H1 (cell line): ENCODE measurements around the gene ABCB10. TPM values are rescaled to one million over a fixed set of nuclear protein-coding genes. Genes with fewer than 3 reads are reported as not detected.

ENCODE experiments used
- CTCF ChIA-PET: fragments of 300-600 bp; sonication (Branson Sonifier 250); formaldehyde crosslinking; loops from one replicate; lab custom pipeline; 2021; ENCODE audit not compliant: partially characterized antibody; lab: Charles Lee
- POLR2A ChIA-PET: fragments of 300-600 bp; sonication (Branson Sonifier 250); formaldehyde crosslinking; loops from one replicate; lab custom pipeline; 2021; ENCODE audit warnings: inconsistent platforms; ENCODE audit not compliant: partially characterized antibody; lab: Charles Lee
- DNase-seq, 2 experiments: peaks; one replicate each; pipeline versions ENCODE4 v3.0.0 to v3.0.0-alpha.2; 2010 to 2022; ENCODE audit warnings: low spot score in 2 of 2, low read depth in 1 of 2, mixed read lengths in 1 of 2
- FAIRE-seq: peaks from 2 replicates; lab custom pipeline; 2011; peaks lifted over from hg19 to GRCh38; lab: Jason Lieb, UNC
- H2AFZ ChIP-seq: 2 replicates; pipeline ENCODE4 v1.8.1; 2012; ENCODE audit warnings: low read length, inconsistent platforms
- H2AK5ac ChIP-seq: 2 replicates; pipeline ENCODE4 v1.6.1; 2013; ENCODE audit warnings: low read depth, low read length
- H2BK120ac ChIP-seq: replicated peaks from 2 replicates; pipeline ENCODE3; 2013; ENCODE audit warnings: low read depth, low read length, inconsistent platforms
- H2BK12ac ChIP-seq: 2 replicates; pipeline ENCODE4 v1.6.1; 2013; ENCODE audit warnings: low read depth, low read length
- H2BK15ac ChIP-seq: 2 replicates; pipeline ENCODE4 v1.6.1; 2013; ENCODE audit warnings: low read length
- H2BK20ac ChIP-seq: 2 replicates; pipeline ENCODE4 v1.6.1; 2013; ENCODE audit warnings: low read length
- H2BK5ac ChIP-seq: 2 replicates; pipeline ENCODE4 v1.6.1; 2013; ENCODE audit warnings: low read depth, low read length
- H3K14ac ChIP-seq: 2 replicates; pipeline ENCODE4 v1.6.1; 2013; ENCODE audit warnings: inconsistent platforms; ENCODE audit not compliant: insufficient read length
- H3K18ac ChIP-seq: 2 replicates; pipeline ENCODE4 v1.6.1; 2013; ENCODE audit warnings: low read length; ENCODE audit errors: extremely low read depth
- H3K23ac ChIP-seq: 2 replicates; pipeline ENCODE4 v1.6.1; 2013; ENCODE audit warnings: inconsistent platforms; ENCODE audit not compliant: insufficient read length
- H3K23me2 ChIP-seq: 2 replicates; pipeline ENCODE4 v1.6.1; 2013; ENCODE audit warnings: low read depth, low read length
- H3K27ac ChIP-seq: 2 replicates; pipeline ENCODE4 v1.6.1; 2011; ENCODE audit warnings: low read depth, low read length, inconsistent platforms
- H3K27me3 ChIP-seq, 4 experiments: replicated peaks in 1 of 4; 1 replicate in 1 of 4; 2 replicates in 3 of 4; pipeline versions ENCODE4 v1.6.1 to v1.8.1; 2011 to 2013; ENCODE audit warnings: low read length in 3 of 4, mild to moderate bottlenecking in 3 of 4, inconsistent platforms in 2 of 4, mixed read lengths in 2 of 4, moderate library complexity in 1 of 4; ENCODE audit not compliant: control insufficient read depth in 3 of 4, insufficient read depth in 3 of 4; ENCODE audit errors: extremely low read depth in 1 of 4
- H3K36me3 ChIP-seq, 4 experiments: 2 replicates each; pipeline versions ENCODE4 v1.6.1 to v1.8.1; 2011 to 2013; ENCODE audit warnings: mild to moderate bottlenecking in 4 of 4, low read length in 3 of 4, moderate library complexity in 2 of 4, control low read depth in 1 of 4, inconsistent platforms in 1 of 4; ENCODE audit not compliant: insufficient read depth in 4 of 4, control insufficient read depth in 2 of 4
- H3K4ac ChIP-seq: replicated peaks from 2 replicates; pipeline ENCODE3; 2013; ENCODE audit warnings: low read length, low read depth, mixed read lengths, inconsistent platforms; ENCODE audit not compliant: insufficient read length
- H3K4me1 ChIP-seq, 4 experiments: replicated peaks in 1 of 4; 1 replicate in 1 of 4; 2 replicates in 3 of 4; pipeline versions ENCODE4 v1.6.1 to v1.8.1; 2011 to 2013; ENCODE audit warnings: low read length in 3 of 4, inconsistent platforms in 2 of 4, mixed read lengths in 1 of 4; ENCODE audit not compliant: insufficient read depth in 4 of 4, control insufficient read depth in 3 of 4
- H3K4me2 ChIP-seq, 2 experiments: 2 replicates each; pipeline versions ENCODE4 v1.6.1 to v1.8.1; 2011 to 2013; ENCODE audit warnings: low read depth in 2 of 2, low read length in 2 of 2, control low read depth in 1 of 2, inconsistent platforms in 1 of 2, mild to moderate bottlenecking in 1 of 2; ENCODE audit not compliant: insufficient read depth in 1 of 2
- H3K4me3 ChIP-seq, 4 experiments: fragments of 200-600, 300-600 bp in 1 of 4; sonication (generic), shearing (Covaris generic), sonication (Bioruptor Twin) in 1 of 4; 2 replicates each; pipeline versions ENCODE4 v1.5.1 to v1.8.1; 2011 to 2016; ENCODE audit warnings: low read length in 4 of 4, low read depth in 3 of 4, control low read depth in 2 of 4, inconsistent platforms in 2 of 4, mild to moderate bottlenecking in 2 of 4, mixed read lengths in 1 of 4, moderate library complexity in 1 of 4; ENCODE audit not compliant: insufficient read depth in 2 of 4; ENCODE audit errors: extremely low read depth in 1 of 4
- H3K56ac ChIP-seq: replicated peaks from 2 replicates; pipeline ENCODE3; 2013; ENCODE audit warnings: low read depth, mild to moderate bottlenecking, mixed read lengths, low read length, inconsistent platforms; ENCODE audit not compliant: insufficient read length
- H3K79me1 ChIP-seq: 2 replicates; pipeline ENCODE4 v1.6.1; 2013; ENCODE audit warnings: low read depth, low read length, control low read depth
- H3K79me2 ChIP-seq, 2 experiments: 2 replicates each; pipeline versions ENCODE4 v1.6.1 to v1.8.1; 2012 to 2013; ENCODE audit warnings: low read length in 2 of 2, mild to moderate bottlenecking in 2 of 2, inconsistent platforms in 1 of 2; ENCODE audit not compliant: insufficient read depth in 2 of 2, control insufficient read depth in 1 of 2
- H3K9ac ChIP-seq, 4 experiments: replicated peaks in 1 of 4; 1 replicate in 1 of 4; 2 replicates in 3 of 4; pipeline versions ENCODE4 v1.6.1 to v1.8.1; 2011 to 2013; ENCODE audit warnings: low read depth in 3 of 4, low read length in 3 of 4, control low read depth in 2 of 4, mild to moderate bottlenecking in 2 of 4, moderate library complexity in 2 of 4, inconsistent platforms in 1 of 4; ENCODE audit errors: extremely low read depth in 1 of 4
- H3K9me3 ChIP-seq, 2 experiments: 2 replicates each; pipeline versions ENCODE4 v1.6.1 to v1.8.1; 2012 to 2013; ENCODE audit warnings: mild to moderate bottlenecking in 2 of 2, moderate library complexity in 2 of 2, control low read depth in 1 of 2, inconsistent platforms in 1 of 2, low read depth in 1 of 2, low read length in 1 of 2, mixed read lengths in 1 of 2; ENCODE audit not compliant: insufficient read depth in 2 of 2
- H4K20me1 ChIP-seq, 2 experiments: replicated peaks in 1 of 2; 2 replicates each; pipeline versions ENCODE3 to v1.8.1; 2011 to 2013; ENCODE audit warnings: inconsistent platforms in 2 of 2, low read length in 2 of 2, mild to moderate bottlenecking in 1 of 2; ENCODE audit not compliant: insufficient read depth in 2 of 2, control insufficient read depth in 1 of 2
- H4K5ac ChIP-seq: 2 replicates; pipeline ENCODE4 v1.6.1; 2013; ENCODE audit warnings: low read length, low read depth, mixed read lengths, inconsistent platforms; ENCODE audit not compliant: insufficient read length
- H4K8ac ChIP-seq: 2 replicates; pipeline ENCODE4 v1.8.0; 2013; ENCODE audit warnings: mild to moderate bottlenecking, moderate library complexity, low read length, inconsistent platforms; ENCODE audit not compliant: insufficient read depth; ENCODE audit errors: extremely low read depth
- H4K91ac ChIP-seq: replicated peaks from 2 replicates; pipeline ENCODE3; 2013; ENCODE audit warnings: low read length, mixed read lengths, inconsistent platforms; ENCODE audit not compliant: insufficient read length
- CBX5 ChIP-seq: fragments of 300-800, 300-1000 bp; sonication (generic); IDR thresholded peaks from 2 replicates; pipeline ENCODE4 v1.7.1; 2016; ENCODE audit warnings: antibody characterized with exemption, low read length, low read depth
- EGR1 ChIP-seq: IDR thresholded peaks from 2 replicates; pipeline ENCODE4 v1.6.1; 2011; ENCODE audit warnings: low read depth, low read length, borderline replicate concordance
- HDAC6 ChIP-seq: IDR thresholded peaks from one replicate; pipeline ENCODE4 v1.7.1; 2012; ENCODE audit warnings: low read depth, mild to moderate bottlenecking, inconsistent platforms, low read length, moderate library complexity
- JUND ChIP-seq: IDR thresholded peaks from 2 replicates; pipeline ENCODE4 v1.6.1; 2011; ENCODE audit warnings: mild to moderate bottlenecking, improper control_type of control experiment, low read length
- POLR2A ChIP-seq, 2 experiments: IDR thresholded peaks; 1 replicate in 1 of 2; 2 replicates in 1 of 2; pipeline ENCODE4 v1.6.1; 2011; ENCODE audit warnings: low read depth in 2 of 2, low read length in 2 of 2, mild to moderate bottlenecking in 2 of 2; ENCODE audit errors: control extremely low read depth in 1 of 2
- RNF2 ChIP-seq: fragments of 200-900, 300-1000 bp; sonication (generic); IDR thresholded peaks from 2 replicates; pipeline ENCODE4 v1.7.1; 2016; ENCODE audit warnings: borderline replicate concordance, low read depth, mild to moderate bottlenecking, antibody characterized with exemption, low read length; ENCODE audit not compliant: poor library complexity, severe bottlenecking; ENCODE audit errors: missing control alignments
- SP1 ChIP-seq: IDR thresholded peaks from 2 replicates; pipeline ENCODE4 v1.6.1; 2011; ENCODE audit warnings: low read depth, low read length
- TBP ChIP-seq: IDR thresholded peaks from 2 replicates; pipeline ENCODE4 v1.6.1; 2011; ENCODE audit warnings: low read depth, low read length, improper control_type of control experiment
- TCF12 ChIP-seq: IDR thresholded peaks from 2 replicates; pipeline ENCODE4 v1.6.1; 2011; ENCODE audit warnings: low read depth, mild to moderate bottlenecking, low read length
- ZNF274 ChIP-seq: IDR thresholded peaks from 2 replicates; pipeline ENCODE4 v1.7.0; 2012; ENCODE audit warnings: low read length, borderline replicate concordance; ENCODE audit errors: extremely low read depth
- WGBS, 2 experiments: shearing (Covaris generic) in 1 of 2; methylation state at CpG; one replicate each; pipeline versions ENCODE4 v1.1.6 to v1.1.7; 2013 to 2015; ENCODE audit warnings: low lambda C conversion rate in 2 of 2, mixed read lengths in 2 of 2, inconsistent platforms in 1 of 2, low coverage in 1 of 2, missing lambda C conversion rate in 1 of 2; ENCODE audit not compliant: insufficient replicate concordance in 2 of 2, insufficient coverage in 1 of 2, insufficient read length in 1 of 2; ENCODE audit errors: extremely low coverage in 1 of 2, missing lambda C conversion rate in 1 of 2; 5-methylcytosine and 5-hydroxymethylcytosine counted together
- polyA plus RNA-seq, 7 experiments: library from polyadenylated mRNA; depleted of rRNA in 3 of 7; stranded (reverse) in 5 of 7; unstranded in 2 of 7; fragments of >200 nt in 5 of 7; fragments of 200-250 nt in 2 of 7; gene quantifications; 1 replicate in 5 of 7; 2 replicates in 1 of 7; 4 replicates in 1 of 7; pipeline versions ENCODE4 v1.2.1 to v1.2.3, GENCODE V29; 2011 to 2013; ENCODE audit warnings: missing spikeins in 2 of 7, mixed read lengths in 2 of 7
- total RNA-seq: library from RNA; stranded (reverse); fragmentation: NEBNext Ultra II Directional; extraction: Animal tissue kit (Norgen Biotek cat#: 25700); gene quantifications from 2 replicates; pipeline ENCODE4 v1.2.1, GENCODE V29; 2021

Gene ABCB10
- total and polyA plus RNA-seq, 2 of the 8 experiments (the other 6 are each of a cell fraction or from before 2014, with no cell fraction given), result 3.6 to 11.9 TPM

DNA sequence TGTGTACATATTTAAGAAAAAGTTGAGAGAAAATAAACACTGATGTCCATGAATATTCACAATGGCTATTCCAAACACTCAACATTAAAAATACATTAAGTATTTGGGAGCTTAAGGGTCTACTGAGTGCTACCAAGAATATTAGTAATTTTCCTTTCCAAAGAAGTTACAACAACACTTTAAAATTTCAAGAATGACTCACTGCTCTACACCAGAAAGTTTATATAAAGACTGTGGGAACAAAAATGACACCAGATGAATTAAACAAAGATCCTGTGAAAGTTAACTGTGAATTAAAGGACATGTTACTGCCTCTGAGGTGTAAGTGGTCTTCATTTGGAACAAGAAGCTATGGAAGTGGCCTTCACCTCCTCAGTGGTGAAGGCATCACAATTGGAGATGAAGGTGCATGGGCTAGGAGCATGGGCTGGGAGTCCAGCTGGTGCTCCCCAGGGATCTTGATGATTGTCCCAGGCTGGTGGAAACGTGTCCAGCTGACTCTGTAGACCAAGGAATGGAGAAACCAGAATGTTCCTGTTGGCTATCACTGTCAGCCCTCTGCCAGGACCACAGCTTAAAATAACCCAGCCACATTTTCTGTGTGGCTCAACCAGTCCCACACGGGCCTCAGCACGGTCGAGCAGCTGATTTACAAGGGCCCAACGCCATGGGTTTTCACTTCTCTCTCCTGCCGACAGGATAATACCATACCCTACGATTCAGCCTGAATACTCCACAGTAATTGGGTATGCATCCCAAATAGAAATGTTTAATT, 38.6 kb upstream of the ABCB10 start:
- Histone ChIP-seq H3K4me1 (peaks cover 0 to 3% (median 2%) of the 10 kb centered on the region in 4 experiments; a peak in 1 of 7 replicates), H3K4ac (no peak overlapping the region), H3K9ac (no peak overlapping the region), H4K5ac (no peak overlapping the region), H3K27ac (no peak overlapping the region), H3K36me3 (peaks cover 4 to 19% (median 13%) of the 10 kb centered on the region in 4 experiments; a peak in 7 of 8 replicates), H2BK5ac (no peak overlapping the region), H3K79me2 (0 out of 4 replicates have a peak, but pooled peaks cover 0 to 3% of the 10 kb centered on the region in 2 experiments), H2BK120ac (no peak overlapping the region), H3K4me2 (no peak overlapping the region), H2BK12ac (no peak overlapping the region), H4K91ac (no peak overlapping the region), H3K23me2 (no peaks in the 10 kb centered on the region), H3K4me3 (no peak overlapping the region), H4K8ac (no peak overlapping the region), H3K23ac (no peak overlapping the region), H3K18ac (no peak overlapping the region), H2AFZ (no peak overlapping the region), H4K20me1 (peaks cover 0 to 5% of the 10 kb centered on the region in 2 experiments), H2BK20ac (no peak overlapping the region), H3K27me3 (no peaks in the 10 kb centered on the region), H3K56ac (no peak overlapping the region), H2BK15ac (no peak overlapping the region), H3K14ac (no peak overlapping the region), H2AK5ac (no peak overlapping the region), H3K79me1 (no peaks in the 10 kb centered on the region; the same call in 1 of the 2 replicates), H3K9me3 (no peaks in the 10 kb centered on the region)
- no peak for DNase-seq
- POLR2A ChIA-PET, result interaction anchor here (1.0 kb wide), 1 partner anchor 9 kb away, joined by 3 read pairs; no protein-coding TSS in a partner anchor
- TF ChIP-seq ZNF274 (no peak), EGR1 (no peak), JUND (no peak), RNF2 (no peak), POLR2A (IDR thresholded peaks at IDR 0.05; ENCODE audit: control extremely low read depth in 1 of 2, low read depth in 2 of 2, low read length in 2 of 2) (no peak), CBX5 (no peak), HDAC6 (no peak), TBP (no peak), SP1 (no peak), TCF12 (no peak)
- CTCF ChIA-PET, result interaction anchor here (1.3 to 1.8 kb wide), 2 partner anchors 10 to 14 kb away, joined by 4 read pairs; no protein-coding TSS in a partner anchor
- no peak for FAIRE-seq
- WGBS, 2 experiments, result 91% methylated on average over 7 of the region's 7 CpGs; no CpG with 5 or more reads in 1 of the 2 experiments
